ENCODE data around the gene SNTG2. TPM values are rescaled to one million over a fixed set of nuclear protein-coding genes. Genes with fewer than 3 reads are reported as not detected.

The SNTG2 gene
- total RNA-seq, 1 experiment from 2014 or later: 20.5 TPM

GRCh38 chr2:1254662-1255343 is 304.2 kb downstream of the SNTG2 start:
- ChIA-PET CTCF (no interaction called here), POLR2A (no interaction called here)
- DNase-seq (ENCODE audit: low spot score) (no peak), ATAC-seq (no peak)
- Mint-ChIP-seq H3K4me1 (no peaks in the 10 kb centered on the region), H3K27me3 (ENCODE audit: low read depth) (no peaks in the 10 kb centered on the region), H3K36me3 (no peaks in the 10 kb centered on the region; the same call in 1 of the 2 replicates), H3K9me3 (no peaks in the 10 kb centered on the region), H3K27ac (no peak overlapping the region), H3K4me3 (no peak overlapping the region)
- TF ChIP-seq, protein P1, sequence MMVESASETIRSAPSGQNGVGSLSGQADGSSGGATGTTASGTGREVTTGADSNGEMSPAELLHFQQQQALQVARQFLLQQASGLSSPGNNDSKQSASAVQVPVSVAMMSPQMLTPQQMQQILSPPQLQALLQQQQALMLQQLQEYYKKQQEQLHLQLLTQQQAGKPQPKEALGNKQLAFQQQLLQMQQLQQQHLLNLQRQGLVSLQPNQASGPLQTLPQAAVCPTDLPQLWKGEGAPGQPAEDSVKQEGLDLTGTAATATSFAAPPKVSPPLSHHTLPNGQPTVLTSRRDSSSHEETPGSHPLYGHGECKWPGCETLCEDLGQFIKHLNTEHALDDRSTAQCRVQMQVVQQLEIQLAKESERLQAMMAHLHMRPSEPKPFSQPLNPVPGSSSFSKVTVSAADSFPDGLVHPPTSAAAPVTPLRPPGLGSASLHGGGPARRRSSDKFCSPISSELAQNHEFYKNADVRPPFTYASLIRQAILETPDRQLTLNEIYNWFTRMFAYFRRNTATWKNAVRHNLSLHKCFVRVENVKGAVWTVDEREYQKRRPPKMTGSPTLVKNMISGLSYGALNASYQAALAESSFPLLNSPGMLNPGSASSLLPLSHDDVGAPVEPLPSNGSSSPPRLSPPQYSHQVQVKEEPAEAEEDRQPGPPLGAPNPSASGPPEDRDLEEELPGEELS (CRISPR knock-in tag; IDR thresholded peaks at IDR 0.05): no peak
- TF ChIP-seq MYBL2 (CRISPR knock-in tag; IDR thresholded peaks at IDR 0.05) (no peak), GTF2I (CRISPR knock-in tag; conservative IDR thresholded peaks at IDR 0.05) (no peak), FOXP1 (CRISPR knock-in tag; IDR thresholded peaks at IDR 0.05; ENCODE audit: borderline replicate concordance) (no peak), SOX15 (CRISPR knock-in tag; IDR thresholded peaks at IDR 0.05) (no peak), PRRX2 (CRISPR knock-in tag; IDR thresholded peaks at IDR 0.05) (no peak), E2F4 (CRISPR knock-in tag; IDR thresholded peaks at IDR 0.05; ENCODE audit: borderline replicate concordance, low read depth) (no peak), ZNF425 (CRISPR knock-in tag; conservative IDR thresholded peaks at IDR 0.05) (no peak), ATF1 (CRISPR knock-in tag; IDR thresholded peaks at IDR 0.05) (no peak), STAT6 (CRISPR knock-in tag; conservative IDR thresholded peaks at IDR 0.05; ENCODE audit: low read depth) (no peak), ZNF416 (CRISPR knock-in tag; IDR thresholded peaks at IDR 0.05) (no peak), TCF7 (CRISPR knock-in tag; IDR thresholded peaks at IDR 0.05; ENCODE audit: low read depth) (no peak), FOXJ3 (CRISPR knock-in tag; IDR thresholded peaks at IDR 0.05; ENCODE audit: borderline replicate concordance) (no peak)
- TF ChIP-seq, protein P2, sequence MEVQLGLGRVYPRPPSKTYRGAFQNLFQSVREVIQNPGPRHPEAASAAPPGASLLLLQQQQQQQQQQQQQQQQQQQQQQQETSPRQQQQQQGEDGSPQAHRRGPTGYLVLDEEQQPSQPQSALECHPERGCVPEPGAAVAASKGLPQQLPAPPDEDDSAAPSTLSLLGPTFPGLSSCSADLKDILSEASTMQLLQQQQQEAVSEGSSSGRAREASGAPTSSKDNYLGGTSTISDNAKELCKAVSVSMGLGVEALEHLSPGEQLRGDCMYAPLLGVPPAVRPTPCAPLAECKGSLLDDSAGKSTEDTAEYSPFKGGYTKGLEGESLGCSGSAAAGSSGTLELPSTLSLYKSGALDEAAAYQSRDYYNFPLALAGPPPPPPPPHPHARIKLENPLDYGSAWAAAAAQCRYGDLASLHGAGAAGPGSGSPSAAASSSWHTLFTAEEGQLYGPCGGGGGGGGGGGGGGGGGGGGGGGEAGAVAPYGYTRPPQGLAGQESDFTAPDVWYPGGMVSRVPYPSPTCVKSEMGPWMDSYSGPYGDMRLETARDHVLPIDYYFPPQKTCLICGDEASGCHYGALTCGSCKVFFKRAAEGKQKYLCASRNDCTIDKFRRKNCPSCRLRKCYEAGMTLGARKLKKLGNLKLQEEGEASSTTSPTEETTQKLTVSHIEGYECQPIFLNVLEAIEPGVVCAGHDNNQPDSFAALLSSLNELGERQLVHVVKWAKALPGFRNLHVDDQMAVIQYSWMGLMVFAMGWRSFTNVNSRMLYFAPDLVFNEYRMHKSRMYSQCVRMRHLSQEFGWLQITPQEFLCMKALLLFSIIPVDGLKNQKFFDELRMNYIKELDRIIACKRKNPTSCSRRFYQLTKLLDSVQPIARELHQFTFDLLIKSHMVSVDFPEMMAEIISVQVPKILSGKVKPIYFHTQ (CRISPR knock-in tag; IDR thresholded peaks at IDR 0.05): no peak
- TF ChIP-seq, protein P3, sequence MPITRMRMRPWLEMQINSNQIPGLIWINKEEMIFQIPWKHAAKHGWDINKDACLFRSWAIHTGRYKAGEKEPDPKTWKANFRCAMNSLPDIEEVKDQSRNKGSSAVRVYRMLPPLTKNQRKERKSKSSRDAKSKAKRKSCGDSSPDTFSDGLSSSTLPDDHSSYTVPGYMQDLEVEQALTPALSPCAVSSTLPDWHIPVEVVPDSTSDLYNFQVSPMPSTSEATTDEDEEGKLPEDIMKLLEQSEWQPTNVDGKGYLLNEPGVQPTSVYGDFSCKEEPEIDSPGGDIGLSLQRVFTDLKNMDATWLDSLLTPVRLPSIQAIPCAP (CRISPR knock-in tag; IDR thresholded peaks at IDR 0.05): no peak
- TF ChIP-seq, protein P4, sequence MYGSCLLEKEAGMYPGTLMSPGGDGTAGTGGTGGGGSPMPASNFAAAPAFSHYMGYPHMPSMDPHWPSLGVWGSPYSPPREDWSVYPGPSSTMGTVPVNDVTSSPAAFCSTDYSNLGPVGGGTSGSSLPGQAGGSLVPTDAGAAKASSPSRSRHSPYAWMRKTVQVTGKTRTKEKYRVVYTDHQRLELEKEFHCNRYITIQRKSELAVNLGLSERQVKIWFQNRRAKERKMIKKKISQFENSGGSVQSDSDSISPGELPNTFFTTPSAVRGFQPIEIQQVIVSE (CRISPR knock-in tag; IDR thresholded peaks at IDR 0.05; ENCODE audit: borderline replicate concordance): no peak
- TF ChIP-seq, protein P5, sequence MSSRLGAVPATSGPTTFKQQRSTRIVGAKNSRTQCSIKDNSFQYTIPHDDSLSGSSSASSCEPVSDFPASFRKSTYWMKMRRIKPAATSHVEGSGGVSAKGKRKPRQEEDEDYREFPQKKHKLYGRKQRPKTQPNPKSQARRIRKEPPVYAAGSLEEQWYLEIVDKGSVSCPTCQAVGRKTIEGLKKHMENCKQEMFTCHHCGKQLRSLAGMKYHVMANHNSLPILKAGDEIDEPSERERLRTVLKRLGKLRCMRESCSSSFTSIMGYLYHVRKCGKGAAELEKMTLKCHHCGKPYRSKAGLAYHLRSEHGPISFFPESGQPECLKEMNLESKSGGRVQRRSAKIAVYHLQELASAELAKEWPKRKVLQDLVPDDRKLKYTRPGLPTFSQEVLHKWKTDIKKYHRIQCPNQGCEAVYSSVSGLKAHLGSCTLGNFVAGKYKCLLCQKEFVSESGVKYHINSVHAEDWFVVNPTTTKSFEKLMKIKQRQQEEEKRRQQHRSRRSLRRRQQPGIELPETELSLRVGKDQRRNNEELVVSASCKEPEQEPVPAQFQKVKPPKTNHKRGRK (CRISPR knock-in tag; IDR thresholded peaks at IDR 0.05; ENCODE audit: borderline replicate concordance): no peak
